DMS79 treated with DMSO at 0.1 percent for 48 hours (cell line): ENCODE data around the gene DPP4.

Experiments
- DNase-seq: peaks from one replicate; lab custom pipeline; 2025; lab: John Stamatoyannopoulos, UW

Gene DPP4

GRCh38 chr2:162085090-162085891, 11.3 kb upstream of the DPP4 start:
- no peak for DNase-seq

GRCh38 chr2:162084536-162084935, 10.5 kb upstream of the DPP4 start:
- DNase-seq, result no peak

- DNase-seq, result no peak
These were observed 8.7 kb upstream of the DPP4 start for GRCh38 chr2:162082681-162083080.

GRCh38 chr2:162082036-162082435, 8.0 kb upstream of the DPP4 start:
- no peak for DNase-seq

GRCh38 chr2:162079514-162079913, 5.5 kb upstream of the DPP4 start:
- no peak for DNase-seq

GRCh38 chr2:162075689-162076132, 1.7 kb upstream of the DPP4 start:
- no peak for DNase-seq

- DNase-seq, result no peak
These were observed 1.1 kb upstream of the DPP4 start for GRCh38 chr2:162074928-162075688.

GRCh38 chr2:162074632-162074895, 549 bp upstream of the DPP4 start:
- DNase-seq, result no peak

- no peak for DNase-seq
These were observed 783 bp downstream of the DPP4 start for GRCh38 chr2:162072976-162073887.

GRCh38 chr2:162072181-162072702, 1.8 kb downstream of the DPP4 start:
- DNase-seq, result no peak

- DNase-seq, result no peak
These were observed 3.0 kb downstream of the DPP4 start for GRCh38 chr2:162071001-162071400.

- DNase-seq, result no peak
These were observed 3.6 kb downstream of the DPP4 start for GRCh38 chr2:162070228-162070936.

GRCh38 chr2:162069267-162069903, 4.6 kb downstream of the DPP4 start:
- DNase-seq, result no peak

- no peak for DNase-seq
These were observed 6.4 kb downstream of the DPP4 start for GRCh38 chr2:162067596-162067995.

- DNase-seq, result no peak
These were observed 8.2 kb downstream of the DPP4 start for GRCh38 chr2:162065767-162066166.

- DNase-seq, result no peak
These were observed 10.1 kb downstream of the DPP4 start for GRCh38 chr2:162063899-162064298.

- no peak for DNase-seq
These were observed 10.7 kb downstream of the DPP4 start for GRCh38 chr2:162063281-162063680.

- no peak for DNase-seq
These were observed 11.5 kb downstream of the DPP4 start for GRCh38 chr2:162062559-162062958.

GRCh38 chr2:162061021-162061420, 13.0 kb downstream of the DPP4 start:
- DNase-seq, result no peak

- no peak for DNase-seq
These were observed 13.5 kb downstream of the DPP4 start for GRCh38 chr2:162060532-162060931.
